Measurements from ENCODE around the gene SERPINA6.
"Not testable (repeated sequence)": the region's sequence is repeated elsewhere in the genome, so short reads cannot be mapped to it uniquely, and the experiment has no call there.

The SERPINA6 gene, protein sequence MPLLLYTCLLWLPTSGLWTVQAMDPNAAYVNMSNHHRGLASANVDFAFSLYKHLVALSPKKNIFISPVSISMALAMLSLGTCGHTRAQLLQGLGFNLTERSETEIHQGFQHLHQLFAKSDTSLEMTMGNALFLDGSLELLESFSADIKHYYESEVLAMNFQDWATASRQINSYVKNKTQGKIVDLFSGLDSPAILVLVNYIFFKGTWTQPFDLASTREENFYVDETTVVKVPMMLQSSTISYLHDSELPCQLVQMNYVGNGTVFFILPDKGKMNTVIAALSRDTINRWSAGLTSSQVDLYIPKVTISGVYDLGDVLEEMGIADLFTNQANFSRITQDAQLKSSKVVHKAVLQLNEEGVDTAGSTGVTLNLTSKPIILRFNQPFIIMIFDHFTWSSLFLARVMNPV

DNA sequence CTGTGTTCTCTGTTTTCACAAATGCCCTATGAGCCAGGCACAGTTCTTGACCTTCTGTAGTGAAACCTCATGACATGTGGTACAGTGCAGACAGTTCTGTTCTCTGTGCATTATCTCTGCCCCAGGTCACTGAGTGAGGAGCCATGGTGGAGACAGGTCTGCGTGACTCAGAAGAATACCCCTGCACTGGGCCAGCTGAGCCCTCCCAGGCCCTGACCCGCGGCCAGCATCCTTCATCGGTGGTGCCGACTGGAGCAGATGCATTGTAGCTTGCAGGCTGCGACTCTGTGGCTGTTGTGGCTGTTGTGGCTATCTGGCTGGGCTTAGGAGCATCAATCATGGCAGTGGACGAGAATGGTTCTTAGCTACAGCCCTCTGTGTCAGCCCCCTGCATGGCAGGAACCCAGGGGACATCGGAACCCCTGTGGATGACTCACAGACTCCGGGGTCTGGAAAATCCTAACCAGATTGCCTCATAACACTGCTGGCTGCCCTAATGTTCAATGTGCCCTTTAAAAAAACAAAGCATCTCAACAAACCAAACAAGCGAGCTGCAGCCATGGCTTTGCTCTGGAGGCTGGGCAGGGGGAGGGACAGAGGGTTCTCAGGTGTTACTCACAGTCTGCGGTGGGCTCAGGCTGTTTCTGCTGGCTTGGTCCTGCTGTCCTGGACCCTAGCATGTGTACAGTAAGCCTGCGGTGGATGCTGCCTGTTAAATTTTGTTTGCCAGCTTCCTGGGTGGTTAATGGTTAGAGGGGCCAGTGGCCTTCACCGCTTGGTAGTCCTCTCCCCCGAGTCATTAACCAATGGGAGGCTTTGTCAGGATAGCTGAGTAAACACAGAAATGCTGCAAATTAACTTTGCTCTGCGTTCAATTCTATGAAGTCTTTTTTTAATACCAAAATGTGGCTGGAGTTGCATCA lies at the start of gene SERPINA6:
SERPINA6 (minus strand) TSS at position 689 of the 923 bp plus-strand sequence. CDS start 8,688 bp downstream, outside the sequence.
- DNase-seq: no peak

DNA sequence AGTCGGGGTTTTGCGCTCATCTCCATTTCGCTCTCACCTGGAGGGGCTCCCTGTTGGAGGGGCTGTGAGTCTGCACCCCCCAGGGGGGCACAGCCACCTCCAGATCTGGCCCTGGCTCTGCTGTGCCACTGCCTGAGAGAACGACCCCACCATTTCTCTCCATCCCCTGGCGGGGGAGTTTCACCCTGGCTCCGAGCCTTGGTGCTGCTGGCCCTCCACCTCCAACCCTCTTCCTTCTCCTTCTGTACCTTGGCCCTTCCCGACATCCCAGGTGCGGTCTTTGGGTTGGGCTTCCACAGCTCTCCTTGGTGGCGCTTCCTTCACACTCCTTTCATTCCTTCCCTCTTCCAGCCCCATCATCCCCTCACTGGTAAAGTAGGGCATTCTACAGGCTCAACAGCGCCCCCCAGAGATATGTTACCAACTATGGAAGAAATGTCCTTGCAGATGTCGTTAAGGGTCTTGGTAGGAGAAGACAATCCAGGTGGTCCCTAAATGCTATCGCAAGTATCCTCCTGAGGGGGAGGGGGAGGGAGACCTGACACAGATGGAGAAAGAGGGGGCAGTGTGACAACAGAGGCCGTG lies 49.0 kb upstream of the SERPINA6 start:
- DNase-seq: no peak

GRCh38 chr14:94370524-94370910 lies 47.4 kb upstream of the SERPINA6 start:
- no peak for DNase-seq

- not testable (repeated sequence) for DNase-seq
These were observed 46.8 kb upstream of the SERPINA6 start for GRCh38 chr14:94369766-94370523.

- DNase-seq: no peak
These were observed 45.8 kb upstream of the SERPINA6 start for GRCh38 chr14:94368956-94369355.

GRCh38 chr14:94368243-94368590 lies 45.1 kb upstream of the SERPINA6 start:
- no peak for DNase-seq

DNA sequence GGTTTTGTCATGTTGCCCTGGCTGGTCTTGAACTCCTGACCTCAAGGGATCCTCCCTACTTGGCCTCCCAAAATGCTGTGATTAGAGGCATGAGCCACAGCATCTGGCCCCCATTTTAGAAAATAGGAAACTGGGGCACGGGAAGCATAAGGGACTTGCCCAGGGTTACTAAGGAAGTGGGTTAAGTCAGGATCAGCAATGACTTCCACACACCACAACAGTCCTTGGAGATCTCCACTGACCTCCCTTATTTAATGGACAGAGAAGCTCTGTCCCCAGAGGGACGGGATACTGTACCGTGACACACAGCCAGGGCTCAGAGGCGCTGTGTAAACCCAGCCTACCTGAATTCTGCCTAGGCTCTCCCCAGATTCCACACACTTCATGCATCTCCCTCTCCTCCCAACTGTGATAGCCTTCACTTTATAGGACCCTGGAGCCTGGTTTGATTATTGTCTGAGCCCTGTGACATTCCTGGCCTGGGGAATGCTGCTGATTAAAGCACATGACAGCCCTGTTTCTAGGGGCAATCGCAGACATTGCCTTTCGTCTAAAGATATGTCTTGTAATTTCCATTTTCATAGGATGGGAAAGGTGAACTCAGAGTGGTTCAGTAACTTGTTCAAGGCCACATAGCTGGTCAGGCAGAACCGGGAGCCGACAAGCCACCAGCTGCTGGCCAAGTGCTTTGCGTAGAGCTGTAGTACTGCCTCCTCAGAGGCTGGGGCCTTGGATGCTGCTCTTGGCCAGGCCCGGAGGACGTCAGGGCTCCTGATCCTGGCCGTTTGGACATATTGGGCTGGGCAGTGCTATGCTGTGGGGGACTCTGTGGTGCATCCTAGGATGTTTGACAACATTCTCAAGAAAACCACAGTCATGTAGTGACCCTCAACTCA lies 44.5 kb upstream of the SERPINA6 start:
- DNase-seq: no peak

DNA sequence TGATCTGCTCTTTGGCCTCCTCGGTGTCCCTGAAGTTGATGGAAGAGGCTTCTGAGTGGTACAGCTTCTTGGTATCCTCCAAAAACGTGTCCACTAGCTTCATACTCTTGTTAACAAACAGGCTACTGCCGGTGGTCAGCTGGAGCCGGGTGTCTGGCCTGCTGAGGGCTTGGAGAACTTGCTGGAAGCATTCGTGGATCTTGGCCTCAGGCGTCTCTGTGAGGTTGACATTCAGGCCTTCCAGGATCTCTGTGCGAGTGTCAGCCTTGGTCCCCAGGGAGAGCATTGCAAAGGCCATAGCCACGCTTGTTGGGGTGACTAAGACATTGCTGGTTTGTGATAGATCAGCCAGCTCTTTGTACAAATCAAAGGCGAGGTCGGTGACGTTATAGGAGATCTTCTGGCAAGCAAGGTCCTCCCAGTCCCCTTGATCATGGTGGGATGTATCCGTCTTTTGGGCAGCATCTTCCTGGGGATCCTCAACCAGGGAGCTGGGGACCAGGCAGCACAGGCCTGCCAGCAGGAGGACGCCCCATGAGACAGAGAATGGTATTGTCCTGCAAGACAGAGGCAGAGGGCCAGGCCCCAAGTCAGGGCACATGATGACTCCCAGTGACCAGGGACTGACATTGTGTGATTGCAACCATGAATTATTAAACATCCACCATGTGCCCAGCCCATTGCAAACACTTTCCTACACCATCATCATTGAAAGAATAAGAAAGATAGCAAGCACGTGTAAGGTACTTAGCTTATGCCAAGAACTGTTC lies 43.2 kb upstream of the SERPINA6 start, which contains the start of gene SERPINA2:
SERPINA2 (minus strand) TSS at position 553 of the 770 bp plus-strand sequence.
- no peak for DNase-seq

DNA sequence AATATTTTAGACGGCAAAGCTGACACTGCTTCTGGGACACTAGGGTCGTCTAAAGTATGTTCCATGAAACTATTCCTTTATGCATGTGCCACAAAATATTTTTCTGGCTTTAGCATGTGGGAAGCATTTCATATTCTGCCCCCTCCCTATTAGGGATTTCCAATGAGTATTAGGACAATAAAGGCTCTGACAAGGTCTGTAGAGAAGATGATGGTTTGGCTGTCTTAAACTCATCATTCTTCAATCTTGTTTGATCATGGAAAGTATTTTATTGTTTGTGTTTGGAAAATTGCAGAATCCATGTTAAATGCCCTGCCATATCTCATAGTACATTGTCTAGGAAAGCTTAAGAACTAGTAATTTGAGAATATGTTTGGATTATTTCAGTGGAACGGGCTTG lies 42.5 kb upstream of the SERPINA6 start:
- no peak for DNase-seq

DNA sequence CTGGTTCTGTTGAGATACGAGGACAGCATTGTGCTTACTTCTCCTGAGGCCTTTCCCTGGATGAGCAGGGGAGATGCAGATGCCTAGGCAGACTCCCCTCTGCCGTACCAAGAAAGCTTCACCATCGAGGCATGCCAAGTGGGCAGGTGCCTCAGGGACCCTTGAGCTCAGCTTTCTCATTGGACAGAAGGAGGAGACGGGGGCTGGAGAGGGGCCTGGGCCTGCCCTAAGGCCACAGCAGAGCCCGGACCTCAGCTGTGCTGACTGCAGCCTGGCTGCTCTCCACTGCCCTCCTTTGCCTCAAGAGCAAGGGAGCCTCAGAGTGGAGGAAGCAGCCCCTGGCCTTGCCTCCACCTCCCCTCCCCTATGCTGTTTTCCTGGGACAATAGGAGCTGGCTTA lies 41.8 kb upstream of the SERPINA6 start:
- no peak for DNase-seq

DNA sequence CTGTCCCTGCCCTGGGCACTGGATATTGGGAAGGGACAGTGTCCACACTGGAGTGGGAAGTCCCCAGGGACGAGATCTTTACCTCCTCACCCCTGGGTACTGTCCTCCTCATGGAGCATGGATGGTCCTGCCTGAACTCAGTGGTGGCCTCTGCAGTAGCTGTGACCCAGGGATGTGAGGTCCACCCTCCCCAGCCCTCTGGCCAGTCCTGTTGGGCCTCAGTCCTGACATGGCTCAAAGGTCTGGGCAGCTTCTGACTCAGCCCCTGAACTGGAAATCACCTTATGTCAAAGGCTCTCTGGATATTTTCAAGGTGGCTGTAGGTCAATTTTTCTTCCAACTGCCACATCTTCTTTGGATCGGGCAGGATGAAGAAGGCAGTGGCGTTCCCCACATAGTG lies 40.9 kb upstream of the SERPINA6 start:
- no peak for DNase-seq

DNA sequence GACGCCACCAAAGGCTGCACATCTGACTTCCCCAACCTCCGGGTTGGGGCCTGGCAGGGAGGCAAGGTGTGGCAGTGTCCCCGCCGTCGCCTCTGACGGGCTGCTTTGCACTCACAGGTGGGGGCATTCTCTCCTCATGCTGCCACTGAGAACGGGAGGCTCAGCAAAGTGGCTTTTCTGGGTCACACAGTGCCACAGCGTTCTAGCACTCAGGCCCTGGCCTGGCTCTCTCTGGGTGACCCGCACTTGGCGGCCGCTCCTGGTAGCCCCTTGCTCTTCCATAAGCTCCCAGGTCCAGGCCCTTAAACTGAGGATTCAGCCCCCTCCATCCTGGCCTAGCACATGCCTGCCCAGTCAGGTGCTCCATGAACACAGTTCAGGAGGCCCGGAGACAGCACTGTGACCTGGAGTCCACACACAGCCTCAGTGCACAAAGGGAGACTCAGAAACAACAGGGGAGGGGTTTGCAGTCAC lies 40.1 kb upstream of the SERPINA6 start:
- no peak for DNase-seq

- DNase-seq: no peak
These were observed 39.5 kb upstream of the SERPINA6 start for GRCh38 chr14:94362614-94363133.

- DNase-seq: no peak
These were observed 38.5 kb upstream of the SERPINA6 start for GRCh38 chr14:94361682-94362081.

- no peak for DNase-seq
These were observed 37.9 kb upstream of the SERPINA6 start for GRCh38 chr14:94360945-94361565.

DNA sequence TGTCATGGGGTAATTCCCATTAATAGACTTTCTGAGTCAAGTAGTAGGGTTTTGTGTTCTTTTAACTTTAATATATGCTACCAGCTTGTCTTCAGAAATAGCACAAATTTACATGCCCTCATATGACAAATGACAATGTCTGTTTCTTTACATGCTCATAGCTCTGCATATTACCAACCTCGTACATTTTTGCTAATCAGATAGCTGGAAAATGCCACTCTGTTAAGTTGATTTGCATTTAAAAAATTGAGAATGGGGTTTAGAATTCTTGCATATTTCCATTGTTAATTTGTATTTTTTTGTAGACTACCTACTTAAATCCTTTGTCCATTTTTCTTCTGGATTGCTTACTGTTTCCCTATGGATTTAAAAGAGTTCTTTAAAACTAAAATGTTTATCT lies 34.0 kb upstream of the SERPINA6 start:
- DNase-seq: no peak

GRCh38 chr14:94356379-94357056 lies 33.4 kb upstream of the SERPINA6 start:
- DNase-seq: no peak

DNA sequence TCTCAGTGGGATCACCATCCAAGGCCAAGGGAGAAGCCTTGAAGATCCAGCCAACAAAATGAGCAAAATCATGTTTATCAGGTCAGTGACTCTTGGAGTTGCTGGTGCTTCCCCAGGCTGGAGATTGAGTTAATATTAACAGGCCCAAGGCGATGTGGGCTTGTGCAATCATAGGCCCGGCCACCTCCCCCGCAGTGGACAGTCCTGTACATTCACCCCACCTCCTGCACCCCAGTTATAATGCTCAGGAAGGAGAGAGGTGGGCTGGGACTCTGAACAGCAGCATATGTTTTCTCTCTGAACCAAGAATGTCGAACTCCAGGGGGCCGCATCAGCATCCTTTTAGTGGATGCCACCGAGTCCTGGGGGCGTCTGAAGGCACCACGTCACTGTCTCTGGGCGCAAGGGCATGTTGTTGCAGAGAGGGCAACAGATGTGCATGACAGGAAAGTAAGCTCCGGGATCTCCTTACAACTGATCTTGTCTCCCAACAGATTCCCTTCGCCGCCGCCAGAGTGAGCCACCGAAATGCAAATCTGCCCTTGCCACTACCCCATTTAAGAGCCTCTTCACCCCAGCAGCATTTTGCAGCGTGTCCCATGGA lies 32.2 kb upstream of the SERPINA6 start:
- no peak for DNase-seq

- no peak for DNase-seq
These were observed 31.6 kb upstream of the SERPINA6 start for GRCh38 chr14:94354638-94355185.
